22Rv1 (cell line): ENCODE data around the gene ZNHIT3.

Experiments used
- ZFX ChIP-seq: fragments of 450-650 bp; IDR thresholded peaks from 2 replicates; pipeline ENCODE4 v1.6.1; 2017; ENCODE audit warnings: antibody characterized with exemption, borderline replicate concordance
- TF ChIP-seq, protein P1 (sequence below): fragments of 450-650 bp; IDR thresholded peaks from 2 replicates; pipeline ENCODE4 v1.5.1; 2017; ENCODE audit warnings: mild to moderate bottlenecking

DNA sequence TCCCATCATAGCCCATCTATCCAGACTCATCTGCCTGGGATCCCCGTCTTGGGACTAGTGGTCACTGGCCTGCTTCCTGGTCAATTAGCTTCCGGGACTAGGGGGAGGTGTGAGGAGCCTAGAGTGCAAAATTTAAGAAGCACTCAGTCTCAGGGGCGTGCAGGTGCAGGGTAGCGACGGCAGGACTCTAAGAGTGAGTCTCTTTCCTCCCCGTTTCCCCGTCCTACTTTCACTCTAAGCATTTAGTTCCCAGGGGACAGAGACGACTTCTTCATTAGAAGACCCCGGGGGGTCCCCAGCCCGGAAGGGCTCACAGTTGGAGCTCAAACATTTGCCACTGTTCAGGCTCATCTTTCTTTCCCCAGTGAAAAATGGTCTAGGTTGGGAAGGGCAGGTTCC, 677 bp upstream of the ZNHIT3 start:
- TF ChIP-seq, protein P1, sequence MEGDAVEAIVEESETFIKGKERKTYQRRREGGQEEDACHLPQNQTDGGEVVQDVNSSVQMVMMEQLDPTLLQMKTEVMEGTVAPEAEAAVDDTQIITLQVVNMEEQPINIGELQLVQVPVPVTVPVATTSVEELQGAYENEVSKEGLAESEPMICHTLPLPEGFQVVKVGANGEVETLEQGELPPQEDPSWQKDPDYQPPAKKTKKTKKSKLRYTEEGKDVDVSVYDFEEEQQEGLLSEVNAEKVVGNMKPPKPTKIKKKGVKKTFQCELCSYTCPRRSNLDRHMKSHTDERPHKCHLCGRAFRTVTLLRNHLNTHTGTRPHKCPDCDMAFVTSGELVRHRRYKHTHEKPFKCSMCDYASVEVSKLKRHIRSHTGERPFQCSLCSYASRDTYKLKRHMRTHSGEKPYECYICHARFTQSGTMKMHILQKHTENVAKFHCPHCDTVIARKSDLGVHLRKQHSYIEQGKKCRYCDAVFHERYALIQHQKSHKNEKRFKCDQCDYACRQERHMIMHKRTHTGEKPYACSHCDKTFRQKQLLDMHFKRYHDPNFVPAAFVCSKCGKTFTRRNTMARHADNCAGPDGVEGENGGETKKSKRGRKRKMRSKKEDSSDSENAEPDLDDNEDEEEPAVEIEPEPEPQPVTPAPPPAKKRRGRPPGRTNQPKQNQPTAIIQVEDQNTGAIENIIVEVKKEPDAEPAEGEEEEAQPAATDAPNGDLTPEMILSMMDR, result no peak
- no peak for TF ChIP-seq ZFX
